GM12878 (cell line): ENCODE results near the gene FAM131B. TPM values are rescaled to one million over a fixed set of nuclear protein-coding genes. Genes with fewer than 3 reads are reported as not detected.
A peak's percentile ranks its signal among the peaks of the same experiment; 100 is the strongest.

Experiments used
- ATAC-seq: fragments of 200-7000 bp; cut with Tn5 transposase; 3 replicates; pipeline ENCODE4 v1.9.1; 2020; ENCODE audit warnings: mild to moderate bottlenecking, moderate library complexity
- BruUV-seq: library from RNA; stranded (reverse); fragments of 400-500 nt; replicated peaks from 2 replicates; lab custom pipeline; 2021; lab: Mats Ljungman, UMichigan
- CTCF ChIA-PET: fragments of 300-600 bp; sonication (Branson Sonifier 250); formaldehyde crosslinking; extraction: SDS; loops from one replicate; lab custom pipeline; 2021; ENCODE audit warnings: inconsistent platforms; lab: Yijun Ruan, JAX
- POLR2A ChIA-PET: fragments of 350-600 bp; formaldehyde crosslinking; extraction: SDS; loops from one replicate; lab custom pipeline; 2021; ENCODE audit warnings: inconsistent platforms; lab: Charles Lee
- RAD21 ChIA-PET: fragments of 300-600 bp; sonication (Branson Sonifier 250); formaldehyde crosslinking; loops from one replicate; lab custom pipeline; 2023; ENCODE audit warnings: antibody characterized with exemption; ENCODE audit not compliant: unreplicated experiment; lab: Charles Lee
- SMC1A ChIA-PET: fragments of 300-600 bp; sonication (Branson Sonifier 250); formaldehyde crosslinking; loops from one replicate; lab custom pipeline; 2023; ENCODE audit not compliant: unreplicated experiment, uncharacterized antibody; lab: Charles Lee
- DNase-seq: peaks from one replicate; pipeline ENCODE4 v3.0.0-alpha.2; 2011; ENCODE audit warnings: low read depth, low spot score
- FAIRE-seq: peaks from 3 replicates; lab custom pipeline; 2011; peaks lifted over from hg19 to GRCh38; lab: Jason Lieb, UNC
- H2AFZ ChIP-seq: 2 replicates; pipeline ENCODE4 v1.6.0; 2011; ENCODE audit warnings: low read depth, low read length, control low read depth; ENCODE audit not compliant: control insufficient read depth
- H3K27ac ChIP-seq: 2 replicates; pipeline ENCODE4 v1.5.1; 2011; ENCODE audit warnings: control low read depth; ENCODE audit not compliant: control insufficient read depth, insufficient read depth
- H3K27me3 ChIP-seq, 2 experiments: replicated peaks in 1 of 2; 2 replicates each; pipeline versions ENCODE4 v1.6.0 to v1.6.1; 2011; ENCODE audit warnings: low read length in 1 of 2; ENCODE audit not compliant: control insufficient read depth in 2 of 2, insufficient read depth in 2 of 2
- H3K36me3 ChIP-seq, 2 experiments: 2 replicates each; pipeline ENCODE4 v1.5.1; 2011; ENCODE audit warnings: low read length in 1 of 2; ENCODE audit not compliant: control insufficient read depth in 2 of 2, insufficient read depth in 2 of 2
- H3K4me1 ChIP-seq: 2 replicates; pipeline ENCODE4 v1.6.1; 2011; ENCODE audit warnings: mild to moderate bottlenecking, low read length, moderate library complexity, mixed read lengths; ENCODE audit not compliant: control insufficient read depth, insufficient read depth
- H3K4me2 ChIP-seq: 2 replicates; pipeline ENCODE4 v1.6.0; 2011; ENCODE audit warnings: control low read depth; ENCODE audit not compliant: control insufficient read depth, insufficient read depth
- H3K4me3 ChIP-seq: fragments of 200-600 bp; sonication (generic); 2 replicates; pipeline ENCODE4 v1.5.1; 2016
- H3K79me2 ChIP-seq: 2 replicates; pipeline ENCODE4 v1.6.0; 2011; ENCODE audit warnings: low read length; ENCODE audit not compliant: control insufficient read depth, insufficient read depth
- H3K9ac ChIP-seq: 2 replicates; pipeline ENCODE4 v1.8.0; 2011; ENCODE audit warnings: low read length, control low read depth, mixed read lengths; ENCODE audit not compliant: control insufficient read depth, insufficient read depth
- H3K9me3 ChIP-seq: replicated peaks from 3 replicates; pipeline ENCODE4 v1.5.1; 2011; ENCODE audit warnings: mild to moderate bottlenecking, low read length; ENCODE audit not compliant: control insufficient read depth, insufficient read depth
- H4K20me1 ChIP-seq: 2 replicates; pipeline ENCODE4 v1.6.0; 2011; ENCODE audit not compliant: control insufficient read depth, insufficient read depth
- JUNB ChIP-seq: IDR thresholded peaks from 2 replicates; pipeline ENCODE4 v1.6.1; 2016; ENCODE audit warnings: antibody characterized with exemption, mild to moderate bottlenecking
- NFYB ChIP-seq: IDR thresholded peaks from 2 replicates; pipeline ENCODE4 v1.6.1; 2011; ENCODE audit warnings: low read depth, mild to moderate bottlenecking, low read length, improper control_type of control experiment, moderate library complexity; ENCODE audit not compliant: insufficient read depth
- STAT1 ChIP-seq: fragments of 450-650 bp; conservative IDR thresholded peaks from 2 replicates; pipeline ENCODE4 v1.6.1; 2014; ENCODE audit warnings: antibody characterized with exemption, mild to moderate bottlenecking
- WGBS: methylation state at CpG from one replicate; pipeline ENCODE4 v1.1.6; 2016; ENCODE audit warnings: low lambda C conversion rate; ENCODE audit not compliant: insufficient replicate concordance, insufficient coverage; ENCODE audit errors: missing lambda C conversion rate; 5-methylcytosine and 5-hydroxymethylcytosine counted together
- in situ Hi-C: fragments of 300-500 bp; cut with MboI; formaldehyde crosslinking; loops from 9 replicates; pipeline ENCODE4 v1.14.3; 2018; ENCODE audit warnings: mixed read lengths
- intact Hi-C: fragments of 100-400 bp; cut with micrococcal nuclease; formaldehyde crosslinking; loops from one replicate; pipeline ENCODE4 v1.14.2; 2022; ENCODE audit not compliant: unreplicated experiment
- polyA plus RNA-seq, 11 experiments: library from polyadenylated mRNA; depleted of rRNA in 4 of 11; unstranded in 6 of 11; stranded (reverse) in 5 of 11; fragments of >200 nt; fragmentation: Nextera tagmentation in 4 of 11; fragmentation: Illumina TruSeq in 1 of 11; extraction: Ambion mirVana in 4 of 11; extraction: Trizol in 1 of 11; gene quantifications; 1 replicate in 1 of 11; 2 replicates in 10 of 11; pipeline versions ENCODE4 v1.2.1 to v1.2.3, GENCODE V29; 2011 to 2016; ENCODE audit warnings: inconsistent platforms in 2 of 11, missing spikeins in 2 of 11, low read depth in 1 of 11
- total RNA-seq, 4 experiments: library from RNA; depleted of rRNA in 3 of 4; stranded (reverse); fragments of >200 nt in 3 of 4; fragmentation: Illumina TruSeq in 1 of 4; extraction: Trizol in 1 of 4; gene quantifications; 2 replicates each; pipeline versions ENCODE4 v1.2.1 to v1.2.3, GENCODE V29; 2013 to 2021
- TF ChIP-seq, protein P1 (sequence below), 3 experiments: IDR thresholded peaks in 2 of 3; conservative IDR thresholded peaks in 1 of 3; 2 replicates each; pipeline ENCODE4 v1.5.1; 2011; ENCODE audit warnings: low read depth in 3 of 3, low read length in 3 of 3, mild to moderate bottlenecking in 3 of 3, control low read depth in 2 of 3, moderate library complexity in 2 of 3, inconsistent platforms in 1 of 3, mixed read lengths in 1 of 3; ENCODE audit not compliant: control insufficient read depth in 2 of 3, insufficient read depth in 1 of 3; ENCODE audit errors: extremely low read depth in 1 of 3
- TF ChIP-seq, protein P2 (sequence below): IDR thresholded peaks from 2 replicates; pipeline ENCODE4 v1.6.1; 2012; ENCODE audit warnings: improper control_type of control experiment, low read depth, low read length; ENCODE audit not compliant: insufficient replicate concordance

Gene FAM131B
- total and polyA plus RNA-seq, 10 of the 15 experiments (the other 5 are each of a cell fraction or from before 2014, with no cell fraction given), result 0.03 to 0.05 TPM; not detected in 8

GRCh38 chr7:143321734-143322133, 40.8 kb downstream of the FAM131B start:
- ATAC-seq, result peak; percentile 47; the same call in 2 of the 3 replicates
- SMC1A ChIA-PET, result interaction anchor here (1.1 kb wide), 1 partner anchor 16 kb away, joined by 3 read pairs; no protein-coding TSS in a partner anchor
- POLR2A ChIA-PET, result no interaction called here
- Histone ChIP-seq H3K9me3 (no peaks in the 10 kb centered on the region), H3K36me3 (no peaks in the 10 kb centered on the region), H3K27ac (no peak overlapping the region), H3K9ac (no peak overlapping the region), H3K4me2 (no peak overlapping the region), H3K79me2 (no peaks in the 10 kb centered on the region), H4K20me1 (no peaks in the 10 kb centered on the region), H3K4me3 (no peak overlapping the region), H2AFZ (no peak overlapping the region), H3K4me1 (peaks cover 10% of the 10 kb centered on the region; the same call in 1 of the 2 replicates), H3K27me3 (no peaks in the 10 kb centered on the region)
- intact Hi-C loops, result no loop called here
- TF ChIP-seq JUNB, result no peak
- TF ChIP-seq, protein P1, sequence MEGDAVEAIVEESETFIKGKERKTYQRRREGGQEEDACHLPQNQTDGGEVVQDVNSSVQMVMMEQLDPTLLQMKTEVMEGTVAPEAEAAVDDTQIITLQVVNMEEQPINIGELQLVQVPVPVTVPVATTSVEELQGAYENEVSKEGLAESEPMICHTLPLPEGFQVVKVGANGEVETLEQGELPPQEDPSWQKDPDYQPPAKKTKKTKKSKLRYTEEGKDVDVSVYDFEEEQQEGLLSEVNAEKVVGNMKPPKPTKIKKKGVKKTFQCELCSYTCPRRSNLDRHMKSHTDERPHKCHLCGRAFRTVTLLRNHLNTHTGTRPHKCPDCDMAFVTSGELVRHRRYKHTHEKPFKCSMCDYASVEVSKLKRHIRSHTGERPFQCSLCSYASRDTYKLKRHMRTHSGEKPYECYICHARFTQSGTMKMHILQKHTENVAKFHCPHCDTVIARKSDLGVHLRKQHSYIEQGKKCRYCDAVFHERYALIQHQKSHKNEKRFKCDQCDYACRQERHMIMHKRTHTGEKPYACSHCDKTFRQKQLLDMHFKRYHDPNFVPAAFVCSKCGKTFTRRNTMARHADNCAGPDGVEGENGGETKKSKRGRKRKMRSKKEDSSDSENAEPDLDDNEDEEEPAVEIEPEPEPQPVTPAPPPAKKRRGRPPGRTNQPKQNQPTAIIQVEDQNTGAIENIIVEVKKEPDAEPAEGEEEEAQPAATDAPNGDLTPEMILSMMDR (IDR thresholded peaks at IDR 0.05 in 2 of 3, conservative IDR thresholded peaks at IDR 0.05 in 1 of 3; ENCODE audit: control insufficient read depth in 2 of 3, extremely low read depth in 1 of 3, insufficient read depth in 1 of 3, low read depth in 3 of 3, low read length in 3 of 3), result peak in 2 of 3 experiments; percentile 12; a peak in 1 of 6 replicates
- 32% methylated on average over 4 of the region's 4 CpGs for WGBS
- RAD21 ChIA-PET, result no interaction called here
- in situ Hi-C loops, result no loop called here
- BruUV-seq, result no TSS peak
- FAIRE-seq, result no peak
- no peak for DNase-seq
- CTCF ChIA-PET, result interaction anchor here (0.7 to 1.0 kb wide), 3 partner anchors 81 to 806 kb away, joined by 3 to 4 read pairs (median 4); no protein-coding TSS in a partner anchor

GRCh38 chr7:143321242-143321641, 41.3 kb downstream of the FAM131B start:
- peaks cover 10% of the 10 kb centered on the region; the same call in 1 of the 2 replicates for H3K4me1 ChIP-seq
- DNase-seq, result no peak
- BruUV-seq, result no TSS peak
- H3K79me2 ChIP-seq, result no peaks in the 10 kb centered on the region
- no peaks in the 10 kb centered on the region for H3K9me3 ChIP-seq
- FAIRE-seq, result no peak
- no peaks in the 10 kb centered on the region for H4K20me1 ChIP-seq
- CTCF ChIA-PET, result interaction anchor here (0.7 to 1.0 kb wide), 3 partner anchors 81 to 807 kb away, joined by 3 to 4 read pairs (median 4); no protein-coding TSS in a partner anchor
- H3K27me3 ChIP-seq, result no peaks in the 10 kb centered on the region
- no peaks in the 10 kb centered on the region for H3K36me3 ChIP-seq
- no peak overlapping the region for H3K9ac ChIP-seq
- RAD21 ChIA-PET, result no interaction called here
- POLR2A ChIA-PET, result no interaction called here
- H3K27ac ChIP-seq, result no peak overlapping the region
- 66% methylated on average over 10 of the region's 10 CpGs for WGBS
- intact Hi-C loops (no loop called here), in situ Hi-C loops (no loop called here)
- H3K4me2 ChIP-seq, result no peak overlapping the region
- H2AFZ ChIP-seq, result no peak overlapping the region
- ATAC-seq, result no peak
- SMC1A ChIA-PET, result interaction anchor here (1.1 kb wide), 1 partner anchor 17 kb away, joined by 3 read pairs; no protein-coding TSS in a partner anchor
- H3K4me3 ChIP-seq, result no peak overlapping the region
- no peak for TF ChIP-seq JUNB
- TF ChIP-seq, protein P2, sequence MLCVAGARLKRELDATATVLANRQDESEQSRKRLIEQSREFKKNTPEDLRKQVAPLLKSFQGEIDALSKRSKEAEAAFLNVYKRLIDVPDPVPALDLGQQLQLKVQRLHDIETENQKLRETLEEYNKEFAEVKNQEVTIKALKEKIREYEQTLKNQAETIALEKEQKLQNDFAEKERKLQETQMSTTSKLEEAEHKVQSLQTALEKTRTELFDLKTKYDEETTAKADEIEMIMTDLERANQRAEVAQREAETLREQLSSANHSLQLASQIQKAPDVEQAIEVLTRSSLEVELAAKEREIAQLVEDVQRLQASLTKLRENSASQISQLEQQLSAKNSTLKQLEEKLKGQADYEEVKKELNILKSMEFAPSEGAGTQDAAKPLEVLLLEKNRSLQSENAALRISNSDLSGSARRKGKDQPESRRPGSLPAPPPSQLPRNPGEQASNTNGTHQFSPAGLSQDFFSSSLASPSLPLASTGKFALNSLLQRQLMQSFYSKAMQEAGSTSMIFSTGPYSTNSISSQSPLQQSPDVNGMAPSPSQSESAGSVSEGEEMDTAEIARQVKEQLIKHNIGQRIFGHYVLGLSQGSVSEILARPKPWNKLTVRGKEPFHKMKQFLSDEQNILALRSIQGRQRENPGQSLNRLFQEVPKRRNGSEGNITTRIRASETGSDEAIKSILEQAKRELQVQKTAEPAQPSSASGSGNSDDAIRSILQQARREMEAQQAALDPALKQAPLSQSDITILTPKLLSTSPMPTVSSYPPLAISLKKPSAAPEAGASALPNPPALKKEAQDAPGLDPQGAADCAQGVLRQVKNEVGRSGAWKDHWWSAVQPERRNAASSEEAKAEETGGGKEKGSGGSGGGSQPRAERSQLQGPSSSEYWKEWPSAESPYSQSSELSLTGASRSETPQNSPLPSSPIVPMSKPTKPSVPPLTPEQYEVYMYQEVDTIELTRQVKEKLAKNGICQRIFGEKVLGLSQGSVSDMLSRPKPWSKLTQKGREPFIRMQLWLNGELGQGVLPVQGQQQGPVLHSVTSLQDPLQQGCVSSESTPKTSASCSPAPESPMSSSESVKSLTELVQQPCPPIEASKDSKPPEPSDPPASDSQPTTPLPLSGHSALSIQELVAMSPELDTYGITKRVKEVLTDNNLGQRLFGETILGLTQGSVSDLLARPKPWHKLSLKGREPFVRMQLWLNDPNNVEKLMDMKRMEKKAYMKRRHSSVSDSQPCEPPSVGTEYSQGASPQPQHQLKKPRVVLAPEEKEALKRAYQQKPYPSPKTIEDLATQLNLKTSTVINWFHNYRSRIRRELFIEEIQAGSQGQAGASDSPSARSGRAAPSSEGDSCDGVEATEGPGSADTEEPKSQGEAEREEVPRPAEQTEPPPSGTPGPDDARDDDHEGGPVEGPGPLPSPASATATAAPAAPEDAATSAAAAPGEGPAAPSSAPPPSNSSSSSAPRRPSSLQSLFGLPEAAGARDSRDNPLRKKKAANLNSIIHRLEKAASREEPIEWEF, result no peak
- TF ChIP-seq NFYB, result no peak
- TF ChIP-seq STAT1, result no peak
